Calu3 (cell line): Measurements from ENCODE around the gene PHF2. TPM values are rescaled to one million over a fixed set of nuclear protein-coding genes. Genes with fewer than 3 reads are reported as not detected.

ENCODE experiments used
- BruUV-seq: library from RNA; stranded (reverse); fragments of 400-500 nt; replicated peaks from 2 replicates; lab custom pipeline; 2021; lab: Mats Ljungman, UMichigan
- CTCF ChIA-PET: fragments of 300-600 bp; sonication (Branson Sonifier 250); formaldehyde crosslinking; loops from one replicate; lab custom pipeline; 2022; ENCODE audit warnings: antibody characterized with exemption; lab: Charles Lee
- DNase-seq: peaks from one replicate; pipeline ENCODE4 v3.0.0; 2022
- H3K27ac Mint-ChIP-seq: one replicate; pipeline ENCODE4 v1.8.0; 2022; ENCODE audit warnings: mixed read lengths; ENCODE audit not compliant: unreplicated experiment
- H3K27me3 Mint-ChIP-seq: one replicate; pipeline ENCODE4 v1.8.0; 2022; ENCODE audit warnings: mixed read lengths; ENCODE audit not compliant: unreplicated experiment
- H3K36me3 Mint-ChIP-seq: one replicate; pipeline ENCODE4 v1.8.0; 2022; ENCODE audit warnings: mild to moderate bottlenecking, moderate library complexity, mixed read lengths; ENCODE audit not compliant: insufficient read depth, unreplicated experiment
- H3K4me1 Mint-ChIP-seq: one replicate; pipeline ENCODE4 v1.8.0; 2022; ENCODE audit warnings: mild to moderate bottlenecking, low read depth, mixed read lengths; ENCODE audit not compliant: unreplicated experiment
- H3K4me3 Mint-ChIP-seq: one replicate; pipeline ENCODE4 v1.8.0; 2022; ENCODE audit warnings: mild to moderate bottlenecking, low read depth, moderate library complexity, mixed read lengths; ENCODE audit not compliant: unreplicated experiment
- H3K9me3 Mint-ChIP-seq: one replicate; pipeline ENCODE4 v1.8.0; 2022; ENCODE audit warnings: low read depth, mixed read lengths; ENCODE audit not compliant: unreplicated experiment
- intact Hi-C: fragments of 100-400 bp; cut with micrococcal nuclease; formaldehyde crosslinking; loops from one replicate; pipeline ENCODE4 v1.10.0; 2022; ENCODE audit not compliant: unreplicated experiment
- total RNA-seq: library from RNA; stranded (reverse); gene quantifications from 2 replicates; pipeline ENCODE4 v1.2.3, GENCODE V29; 2022
- TF ChIP-seq, protein P1 (sequence below): fragments of 200-600 bp; IDR thresholded peaks from one replicate; pipeline ENCODE4 v1.8.0; 2022; ENCODE audit warnings: antibody characterized with exemption; ENCODE audit not compliant: unreplicated experiment

Gene PHF2
- total RNA-seq, 1 experiment from 2014 or later, result 13.9 TPM

DNA sequence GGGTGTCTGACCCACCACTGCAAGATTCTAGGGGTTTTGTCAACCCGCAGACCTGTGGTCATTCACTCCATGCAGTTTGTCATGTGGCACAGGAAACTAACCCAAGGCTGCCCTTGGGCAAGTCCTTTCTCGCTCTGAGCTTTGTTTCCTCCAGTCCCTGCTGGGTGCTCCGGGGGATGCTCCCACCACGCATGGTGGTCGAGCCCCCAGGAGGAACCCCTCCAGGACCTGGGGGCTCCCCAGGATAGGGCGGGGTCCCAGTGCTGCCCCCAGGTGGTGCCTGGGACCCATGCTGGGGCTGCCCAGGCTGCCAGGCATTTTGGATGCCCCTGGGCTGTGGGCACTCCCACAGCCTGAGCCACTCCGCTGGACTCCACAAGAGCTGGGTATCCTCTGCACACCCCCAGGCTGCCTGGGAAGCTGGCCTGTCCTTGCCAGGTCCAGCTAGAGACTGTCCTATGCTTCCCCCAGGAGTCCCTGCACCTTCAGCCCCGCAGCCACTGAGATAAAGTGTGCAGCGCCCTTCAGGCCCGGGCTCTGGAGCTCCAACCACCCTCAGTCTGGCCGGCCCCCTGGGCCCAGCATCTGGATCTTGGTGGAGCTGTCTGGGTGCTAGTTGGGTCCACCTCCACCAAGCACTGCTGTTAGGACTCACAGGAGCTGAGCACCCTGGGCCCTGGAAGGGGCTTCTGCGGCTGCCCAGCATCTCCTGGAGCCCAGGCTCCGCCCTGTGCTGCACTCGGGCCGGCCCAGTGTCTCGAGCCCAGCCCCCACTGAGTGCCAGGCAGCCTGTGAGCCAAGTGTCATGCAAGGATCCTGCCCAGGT is 104.3 kb downstream of the PHF2 start:
- H3K4me1 Mint-ChIP-seq, result peaks cover 9% of the 10 kb centered on the region
- no peaks in the 10 kb centered on the region for H3K9me3 Mint-ChIP-seq
- H3K4me3 Mint-ChIP-seq, result no peak overlapping the region
- BruUV-seq, result no TSS peak
- TF ChIP-seq, protein P1, sequence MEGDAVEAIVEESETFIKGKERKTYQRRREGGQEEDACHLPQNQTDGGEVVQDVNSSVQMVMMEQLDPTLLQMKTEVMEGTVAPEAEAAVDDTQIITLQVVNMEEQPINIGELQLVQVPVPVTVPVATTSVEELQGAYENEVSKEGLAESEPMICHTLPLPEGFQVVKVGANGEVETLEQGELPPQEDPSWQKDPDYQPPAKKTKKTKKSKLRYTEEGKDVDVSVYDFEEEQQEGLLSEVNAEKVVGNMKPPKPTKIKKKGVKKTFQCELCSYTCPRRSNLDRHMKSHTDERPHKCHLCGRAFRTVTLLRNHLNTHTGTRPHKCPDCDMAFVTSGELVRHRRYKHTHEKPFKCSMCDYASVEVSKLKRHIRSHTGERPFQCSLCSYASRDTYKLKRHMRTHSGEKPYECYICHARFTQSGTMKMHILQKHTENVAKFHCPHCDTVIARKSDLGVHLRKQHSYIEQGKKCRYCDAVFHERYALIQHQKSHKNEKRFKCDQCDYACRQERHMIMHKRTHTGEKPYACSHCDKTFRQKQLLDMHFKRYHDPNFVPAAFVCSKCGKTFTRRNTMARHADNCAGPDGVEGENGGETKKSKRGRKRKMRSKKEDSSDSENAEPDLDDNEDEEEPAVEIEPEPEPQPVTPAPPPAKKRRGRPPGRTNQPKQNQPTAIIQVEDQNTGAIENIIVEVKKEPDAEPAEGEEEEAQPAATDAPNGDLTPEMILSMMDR, result no peak
- no peak for DNase-seq
- H3K27ac Mint-ChIP-seq, result no peak overlapping the region
- CTCF ChIA-PET, result interaction anchor here (0.7 kb wide), 2 partner anchors 147 to 197 kb away, joined by 3 to 4 read pairs; no protein-coding TSS in a partner anchor
- H3K27me3 Mint-ChIP-seq, result peaks cover 11% of the 10 kb centered on the region
- intact Hi-C loops, result no loop called here
- H3K36me3 Mint-ChIP-seq, result peaks cover 4% of the 10 kb centered on the region

DNA sequence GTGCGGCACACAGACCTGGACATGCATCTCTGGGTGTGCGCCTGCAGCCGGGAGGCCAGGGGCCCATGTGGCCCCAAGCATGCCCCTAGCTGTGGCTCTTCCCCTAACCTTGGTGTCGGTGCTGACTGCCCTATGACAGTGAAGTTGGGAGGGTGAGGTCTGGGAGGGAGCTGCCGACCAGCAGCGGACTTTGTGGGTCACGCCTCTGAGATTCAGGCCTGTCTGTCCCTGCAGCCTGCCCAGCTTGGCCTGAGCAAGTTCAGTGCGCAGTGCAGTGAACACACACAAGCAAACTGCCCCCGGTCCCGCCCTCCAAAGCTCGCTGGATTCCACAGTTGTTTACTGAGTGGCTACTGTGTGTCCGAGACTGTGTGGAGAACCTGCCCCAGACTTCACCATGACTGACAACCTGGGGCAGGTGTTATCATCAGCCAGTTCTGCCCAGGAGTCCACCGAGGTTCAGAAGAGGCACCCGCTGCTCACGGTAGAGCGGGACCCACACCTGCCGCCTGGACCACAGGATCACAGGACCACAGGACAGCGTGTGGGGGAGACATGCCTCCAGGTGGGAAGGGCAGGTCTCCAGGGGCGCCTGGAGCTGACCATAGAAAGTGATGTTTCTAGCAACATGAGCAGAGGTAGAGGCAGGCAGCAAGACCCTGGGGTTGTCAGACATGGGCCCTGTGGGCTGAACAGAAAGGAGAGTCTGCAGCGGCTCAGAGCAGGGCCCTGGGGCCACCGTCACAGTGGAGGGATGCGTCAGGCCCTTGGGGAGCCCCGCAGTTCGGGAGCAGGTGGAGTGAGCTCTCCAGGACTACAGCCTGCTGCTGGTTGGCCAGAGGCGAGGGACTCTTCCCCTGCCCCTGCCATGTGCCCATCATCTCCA is 105.1 kb downstream of the PHF2 start:
- no peak for DNase-seq
- peaks cover 4% of the 10 kb centered on the region for H3K36me3 Mint-ChIP-seq
- no peak overlapping the region for H3K27ac Mint-ChIP-seq
- intact Hi-C loops, result loop anchor here (2.0 kb wide), 1 partner anchor 281 kb away; no protein-coding TSS in a partner anchor
- no TSS peak for BruUV-seq
- peaks cover 9% of the 10 kb centered on the region for H3K4me1 Mint-ChIP-seq
- CTCF ChIA-PET, result interaction anchor here (0.8 to 1.4 kb wide), 2 partner anchors 321 to 532 kb away, joined by 5 to 9 read pairs; no protein-coding TSS in a partner anchor
- H3K9me3 Mint-ChIP-seq, result no peaks in the 10 kb centered on the region
- TF ChIP-seq, protein P1, result no peak
- no peak overlapping the region for H3K4me3 Mint-ChIP-seq
- H3K27me3 Mint-ChIP-seq, result peaks cover 19% of the 10 kb centered on the region

DNA sequence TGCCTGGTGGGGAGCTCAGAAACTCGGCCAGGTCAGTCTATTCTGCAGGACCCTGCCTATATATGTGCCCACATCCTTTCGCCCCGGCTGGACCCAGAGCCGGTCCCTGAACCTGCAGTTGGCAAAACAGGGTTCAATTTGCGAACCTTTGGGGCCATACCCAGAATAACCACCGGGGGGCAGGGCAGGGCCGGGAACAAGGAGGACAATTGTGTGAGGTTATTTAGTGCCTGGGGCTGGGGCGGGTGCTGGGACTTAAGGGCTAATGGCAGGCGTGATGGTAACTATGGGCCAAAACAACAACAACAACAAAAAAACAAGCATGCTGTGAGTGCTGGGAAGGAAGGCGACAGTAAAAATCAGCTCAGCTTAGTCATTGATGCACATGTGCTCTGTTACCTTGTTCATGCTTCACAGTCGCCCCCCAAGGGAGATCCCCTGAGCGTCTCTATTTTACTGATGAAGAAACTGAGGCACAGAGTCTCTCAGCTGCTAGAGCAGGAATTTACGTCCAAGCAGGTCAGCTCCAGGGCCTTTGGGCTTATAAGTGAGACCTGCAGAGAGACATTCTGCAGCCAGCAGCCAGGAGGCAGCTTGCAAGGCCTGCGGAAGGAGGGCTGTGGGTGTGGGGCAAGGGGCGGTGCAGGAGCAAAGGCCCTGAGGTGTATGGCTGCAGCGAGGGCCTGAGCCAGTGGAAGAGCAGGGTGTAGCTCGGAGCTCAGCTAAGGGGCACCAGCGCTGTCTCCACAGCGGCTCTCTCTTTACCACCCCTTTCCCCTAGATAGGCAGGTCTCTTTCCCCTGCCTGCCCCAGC is 106.0 kb downstream of the PHF2 start:
- intact Hi-C loops, result loop anchor here (2.0 kb wide), 1 partner anchor 280 kb away; no protein-coding TSS in a partner anchor
- BruUV-seq, result no TSS peak
- Mint-ChIP-seq H3K4me1 (peaks cover 9% of the 10 kb centered on the region), H3K27ac (no peak overlapping the region), H3K4me3 (no peak overlapping the region), H3K36me3 (peaks cover 4% of the 10 kb centered on the region), H3K9me3 (no peaks in the 10 kb centered on the region), H3K27me3 (peaks cover 24% of the 10 kb centered on the region)
- peak; percentile 74 for DNase-seq
- TF ChIP-seq, protein P1, result peak; percentile 67
- CTCF ChIA-PET, result interaction anchor here (0.6 to 1.4 kb wide), 5 partner anchors 86 to 531 kb away, joined by 3 to 9 read pairs (median 4); no protein-coding TSS in a partner anchor
